Body of pancreas (tissue), 4 donors: ENCODE results near the gene IL11RA.

Experiments
- CTCF ChIP-seq, 7 experiments: fragments of 450-650 bp in 4 of 7; fragments of 200-600 bp in 3 of 7; sonication (generic) in 3 of 7; IDR thresholded peaks; one replicate each; pipeline ENCODE4 v1.5.1; 2016 to 2019; ENCODE audit warnings: antibody characterized with exemption in 7 of 7
- POLR2A ChIP-seq, 3 donors: fragments of 450-650 bp; IDR thresholded peaks; one replicate each; pipeline ENCODE4 v1.6.1; 2016; ENCODE audit warnings: antibody characterized with exemption in 3 of 3, mild to moderate bottlenecking in 2 of 3

GRCh38 chr9:34685591-34685990 lies 33.6 kb downstream of the IL11RA start:
- no peak for TF ChIP-seq CTCF (IDR thresholded peaks at IDR 0.05)
- no peak for TF ChIP-seq POLR2A (IDR thresholded peaks at IDR 0.05)
